HG03442 (cell line): Measurements from ENCODE around the gene RCOR3.
"Not testable (repeated sequence)": the region's sequence is repeated elsewhere in the genome, so short reads cannot be mapped to it uniquely, and the experiment has no call there.

Experiments
- ATAC-seq: cut with Tn5 transposase; IDR thresholded peaks from one replicate; pipeline ENCODE4 v1.9.1; 2021; ENCODE audit warnings: mild to moderate bottlenecking, moderate library complexity; ENCODE audit not compliant: unreplicated experiment

The RCOR3 gene

DNA sequence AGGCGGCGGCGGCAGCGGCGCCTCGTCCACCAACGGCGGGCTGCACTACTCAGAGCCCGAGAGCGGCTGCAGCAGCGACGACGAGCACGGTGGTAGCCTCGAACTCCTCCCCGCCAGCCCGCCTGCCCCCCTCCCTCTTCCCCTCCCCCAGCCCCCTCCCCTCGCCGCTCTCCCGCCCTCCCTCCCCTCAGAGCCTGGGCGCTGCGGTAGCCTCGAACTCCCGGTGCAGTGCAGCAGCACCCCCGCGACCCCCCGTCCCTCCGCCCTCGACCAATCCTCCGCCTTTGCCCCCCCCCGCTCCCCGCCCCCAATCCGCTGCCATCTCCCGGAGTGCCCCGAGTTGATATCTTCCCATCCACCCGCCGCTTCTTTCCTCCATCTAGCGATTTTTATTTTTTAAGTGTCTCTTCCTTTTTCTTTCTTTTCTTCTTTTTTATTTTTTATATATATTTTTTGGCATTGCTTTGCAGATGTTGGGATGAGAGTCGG lies 516 bp downstream of the RCOR3 start:
- ATAC-seq: peak; percentile 5

- peak; percentile 29 for ATAC-seq
Measured at GRCh38 chr1:211260141-211261107, 1.3 kb downstream of the RCOR3 start.

DNA sequence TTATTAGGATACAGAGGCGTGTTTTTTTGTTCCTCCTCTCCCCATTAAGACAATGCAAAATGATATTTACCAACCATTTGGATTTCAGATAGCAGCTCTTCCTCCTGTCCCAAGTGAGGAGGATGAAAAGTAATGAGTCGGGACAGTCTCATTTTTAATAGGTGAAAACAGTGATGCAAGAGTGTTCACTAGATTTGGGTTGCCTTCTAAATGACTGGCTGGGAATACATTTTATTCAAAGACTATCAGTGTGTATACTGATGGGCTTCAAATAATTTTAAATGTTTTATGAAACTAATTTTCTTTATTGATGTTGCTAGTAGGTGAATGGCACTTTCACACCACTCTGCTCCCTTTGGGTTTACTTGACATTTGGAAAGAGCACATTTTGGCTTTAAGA lies 2.1 kb downstream of the RCOR3 start:
- ATAC-seq: no peak

- ATAC-seq: not testable (repeated sequence)
Measured at GRCh38 chr1:211263022-211263421, 3.9 kb downstream of the RCOR3 start.

DNA sequence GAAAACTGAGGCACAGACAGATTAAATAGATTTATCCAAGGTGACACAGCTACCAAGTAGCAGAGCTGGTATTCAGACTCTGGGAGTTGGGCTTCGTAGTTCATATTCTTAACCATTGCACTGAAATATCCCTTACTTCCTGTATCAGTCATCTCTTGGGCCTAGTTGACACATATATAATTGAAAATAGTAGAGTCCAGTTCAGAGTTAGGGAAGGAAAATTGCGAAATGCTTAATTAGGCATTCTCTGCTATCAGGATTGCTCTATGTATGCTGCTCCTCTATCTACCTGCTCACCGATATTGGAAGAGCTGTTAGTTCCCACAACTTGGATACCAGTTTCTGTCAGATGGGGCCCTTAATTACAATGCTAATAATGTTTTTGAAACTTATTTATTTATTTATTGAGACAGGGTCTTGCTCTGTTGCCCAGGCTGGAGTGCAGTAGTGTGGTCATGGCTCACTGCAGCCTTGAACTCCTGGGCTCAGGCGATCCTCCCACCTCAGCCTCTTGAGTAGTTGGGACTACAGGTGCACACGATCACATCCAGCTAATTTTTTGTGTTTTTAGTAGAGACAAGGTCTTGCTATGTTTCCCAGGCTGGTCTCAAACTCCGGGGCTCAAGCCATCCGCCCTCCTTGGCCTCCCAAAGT lies 8.2 kb downstream of the RCOR3 start:
- no peak for ATAC-seq

- no peak for ATAC-seq
Measured at GRCh38 chr1:211279340-211279739, 20.2 kb downstream of the RCOR3 start.

GRCh38 chr1:211280910-211281309 lies 21.7 kb downstream of the RCOR3 start:
- ATAC-seq: no peak

GRCh38 chr1:211281320-211282022 lies 22.3 kb downstream of the RCOR3 start:
- no peak for ATAC-seq

- ATAC-seq: no peak
Measured at GRCh38 chr1:211282023-211282373, 22.8 kb downstream of the RCOR3 start.

GRCh38 chr1:211285196-211285595 lies 26.0 kb downstream of the RCOR3 start:
- no peak for ATAC-seq

- ATAC-seq: no peak
Measured at GRCh38 chr1:211287218-211287617, 28.1 kb downstream of the RCOR3 start.

- ATAC-seq: no peak
Measured at GRCh38 chr1:211292411-211292810, 33.2 kb downstream of the RCOR3 start.

DNA sequence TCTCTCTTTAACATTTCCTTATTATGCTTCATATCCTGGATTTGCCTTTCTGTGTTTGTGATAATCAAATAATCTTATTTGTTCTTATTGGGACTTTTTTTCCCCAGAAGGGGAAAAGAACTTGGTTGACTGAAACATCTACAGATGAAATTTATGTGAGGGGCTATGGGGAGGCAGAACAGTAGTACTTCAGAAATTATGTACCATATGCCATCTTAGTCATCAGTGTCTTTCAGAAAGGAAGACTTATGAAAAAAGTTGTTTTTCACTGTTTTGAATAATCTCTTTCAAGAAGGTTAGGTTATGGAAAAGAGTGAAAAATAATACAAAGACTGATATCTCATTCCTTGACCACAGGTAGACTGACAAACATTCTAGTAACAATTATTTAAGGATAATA lies 37.2 kb downstream of the RCOR3 start:
- no peak for ATAC-seq

- peak; percentile 99 for ATAC-seq
Measured at GRCh38 chr1:211305044-211305443, 45.9 kb downstream of the RCOR3 start.

DNA sequence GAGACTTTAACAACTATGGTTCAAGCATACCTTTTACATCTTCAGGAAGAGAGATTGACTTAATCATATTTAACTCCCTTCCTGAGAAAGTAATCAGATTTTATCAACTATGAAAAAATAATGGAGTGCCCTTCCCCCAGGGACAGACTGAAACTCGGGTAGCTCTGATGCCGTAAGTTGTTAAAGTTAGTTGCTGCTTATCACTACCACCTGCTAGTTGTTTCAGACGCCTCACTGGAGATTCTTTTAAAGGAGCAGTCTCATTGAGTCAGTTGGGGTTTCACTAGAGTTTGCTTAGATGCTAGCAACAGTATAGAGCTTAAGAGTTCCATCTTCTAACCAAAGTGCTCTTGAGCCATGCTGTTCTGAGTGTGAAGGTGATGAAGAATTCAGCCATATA lies 50.5 kb downstream of the RCOR3 start:
- ATAC-seq: no peak

DNA sequence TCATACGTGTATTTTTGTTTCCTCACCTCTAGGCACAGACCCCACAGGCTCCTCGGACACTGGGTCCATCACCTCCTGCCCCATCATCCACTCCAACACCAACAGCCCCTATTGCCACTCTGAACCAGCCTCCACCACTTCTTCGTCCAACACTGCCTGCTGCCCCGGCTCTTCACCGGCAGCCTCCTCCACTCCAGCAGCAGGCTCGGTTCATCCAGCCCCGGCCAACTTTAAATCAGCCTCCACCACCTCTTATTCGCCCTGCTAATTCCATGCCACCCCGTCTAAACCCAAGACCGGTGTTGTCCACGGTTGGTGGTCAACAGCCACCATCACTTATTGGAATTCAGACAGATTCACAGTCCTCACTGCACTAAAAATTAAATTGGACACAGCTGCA lies 54.2 kb downstream of the RCOR3 start:
- ATAC-seq: no peak

DNA sequence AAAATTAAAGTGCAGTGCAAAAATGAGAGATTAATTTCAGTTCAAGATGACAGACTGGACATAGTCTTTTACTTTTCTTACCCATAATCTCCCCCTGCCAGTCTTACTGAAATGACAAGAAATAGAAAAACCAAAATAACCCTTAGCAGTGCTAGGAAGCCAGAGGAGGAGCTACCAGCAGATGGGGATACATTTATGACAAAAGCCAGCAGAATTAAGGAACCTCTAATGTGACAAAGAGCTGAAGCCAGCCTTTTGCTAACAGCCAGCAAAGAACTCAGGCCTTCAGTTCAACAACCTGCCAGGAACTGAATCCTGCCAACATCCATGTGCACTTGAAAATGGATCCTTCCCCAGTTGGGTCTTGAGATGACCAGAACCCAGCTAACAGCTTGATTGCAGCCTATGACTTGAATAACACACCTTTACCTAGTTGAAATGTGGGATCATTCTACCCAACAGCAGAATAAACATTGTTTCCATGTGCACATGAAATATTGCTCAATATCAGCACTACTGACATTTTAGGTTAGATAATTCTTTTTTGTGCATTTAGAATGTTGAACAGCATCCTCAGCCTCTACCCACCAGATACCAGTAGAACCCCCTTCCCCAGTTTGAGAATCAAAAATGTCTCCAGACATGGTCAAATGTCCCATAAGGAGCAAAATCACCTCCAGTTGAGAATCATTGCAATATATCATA lies 59.6 kb downstream of the RCOR3 start:
- ATAC-seq: no peak

DNA sequence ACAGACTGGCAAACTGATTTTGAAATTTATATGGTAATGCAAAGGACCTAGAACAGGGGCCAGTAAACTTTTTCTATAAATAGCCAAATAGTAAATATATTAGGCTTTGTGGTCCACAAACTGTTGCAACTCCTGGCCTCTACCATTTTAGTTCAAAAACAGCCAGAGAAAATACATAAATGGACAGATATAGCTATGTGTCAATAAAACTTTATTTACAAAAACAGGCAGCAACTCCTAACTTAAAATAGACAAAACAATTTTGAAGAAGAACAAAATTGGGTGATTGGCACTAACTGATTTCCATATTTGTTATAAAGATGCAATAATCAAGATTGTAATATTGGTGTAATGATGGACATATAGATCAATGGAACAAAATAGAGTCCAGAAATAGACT lies 60.7 kb downstream of the RCOR3 start:
- ATAC-seq: no peak

DNA sequence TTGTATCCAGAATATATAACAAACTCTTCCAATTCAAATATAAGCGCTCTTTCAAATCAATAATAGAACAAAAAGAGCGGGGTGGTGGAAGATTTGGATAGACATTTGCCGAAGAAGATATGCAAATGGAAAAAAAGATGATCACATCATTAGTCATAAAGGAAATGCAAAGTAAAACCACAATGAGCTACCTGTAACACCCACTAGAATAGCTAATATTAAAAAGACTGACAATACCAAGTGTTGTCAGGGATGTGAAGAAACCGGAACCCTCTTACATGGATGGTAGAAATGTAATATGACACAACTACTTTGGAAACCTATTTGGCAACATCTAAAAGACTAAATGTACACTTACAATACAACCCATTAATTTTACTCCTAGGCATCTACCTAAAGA lies 61.8 kb downstream of the RCOR3 start:
- no peak for ATAC-seq

- ATAC-seq: not testable (repeated sequence)
Measured at GRCh38 chr1:211321646-211322045, 62.5 kb downstream of the RCOR3 start.
